IPS-15b (cell line): ENCODE results near the gene ZBTB12.
"Not testable (repeated sequence)": the region's sequence is repeated elsewhere in the genome, so short reads cannot be mapped to it uniquely, and the experiment has no call there.

Experiments used
- H3K27me3 ChIP-seq: one replicate; pipeline ENCODE4 v1.6.1; 2013; ENCODE audit warnings: low read length; ENCODE audit not compliant: control insufficient read depth, insufficient read depth
- H3K36me3 ChIP-seq: one replicate; pipeline ENCODE4 v1.6.1; 2013; ENCODE audit warnings: low read length; ENCODE audit not compliant: control insufficient read depth, insufficient read depth
- H3K4me1 ChIP-seq: one replicate; pipeline ENCODE4 v1.6.1; 2013; ENCODE audit warnings: mild to moderate bottlenecking, low read length; ENCODE audit not compliant: control insufficient read depth, insufficient read depth
- H3K4me3 ChIP-seq: one replicate; pipeline ENCODE4 v1.5.1; 2013; ENCODE audit warnings: low read depth, low read length
- H3K9ac ChIP-seq: one replicate; pipeline ENCODE4 v1.6.1; 2013; ENCODE audit warnings: low read depth, mild to moderate bottlenecking, low read length
- H3K9me3 ChIP-seq: one replicate; pipeline ENCODE4 v1.6.1; 2013; ENCODE audit warnings: mild to moderate bottlenecking, low read length; ENCODE audit not compliant: control insufficient read depth, insufficient read depth

ZBTB12 gene

DNA sequence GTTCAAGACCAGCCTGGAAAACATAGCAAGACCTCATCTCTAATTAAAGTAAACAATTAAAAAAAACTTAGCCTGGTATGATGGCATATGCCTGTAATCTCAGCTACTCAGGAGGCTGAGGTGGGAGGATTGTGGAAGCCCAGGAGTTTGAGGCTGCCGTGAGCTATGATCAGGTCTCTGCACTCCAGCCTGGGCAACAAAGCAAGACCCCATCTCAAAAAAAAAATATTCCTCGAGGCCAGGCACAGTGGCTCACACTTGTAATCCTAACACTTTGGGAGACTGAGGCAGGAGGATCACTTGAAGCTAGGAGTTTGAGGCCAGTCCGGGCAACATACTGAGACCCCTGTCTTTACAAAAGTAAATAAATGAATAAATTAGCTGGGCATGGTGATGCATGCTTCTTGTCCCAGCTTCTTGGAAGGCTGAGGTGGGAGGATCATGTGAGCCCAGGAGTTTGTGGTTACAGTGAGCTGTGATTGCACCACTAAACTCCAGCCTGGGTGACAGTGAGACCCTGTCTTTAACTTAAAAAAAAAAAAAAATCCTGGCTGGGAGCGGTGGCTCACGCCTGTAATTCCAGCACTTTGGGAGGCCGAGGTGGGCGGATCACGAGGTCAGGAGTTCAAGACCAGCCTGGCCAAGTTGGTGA is 16.3 kb upstream of the ZBTB12 start:
- Histone ChIP-seq H3K27me3 (no peaks in the 10 kb centered on the region), H3K36me3 (no peaks in the 10 kb centered on the region), H3K9me3 (no peaks in the 10 kb centered on the region), H3K4me1 (no peaks in the 10 kb centered on the region), H3K4me3 (no peak overlapping the region), H3K9ac (no peak overlapping the region)

DNA sequence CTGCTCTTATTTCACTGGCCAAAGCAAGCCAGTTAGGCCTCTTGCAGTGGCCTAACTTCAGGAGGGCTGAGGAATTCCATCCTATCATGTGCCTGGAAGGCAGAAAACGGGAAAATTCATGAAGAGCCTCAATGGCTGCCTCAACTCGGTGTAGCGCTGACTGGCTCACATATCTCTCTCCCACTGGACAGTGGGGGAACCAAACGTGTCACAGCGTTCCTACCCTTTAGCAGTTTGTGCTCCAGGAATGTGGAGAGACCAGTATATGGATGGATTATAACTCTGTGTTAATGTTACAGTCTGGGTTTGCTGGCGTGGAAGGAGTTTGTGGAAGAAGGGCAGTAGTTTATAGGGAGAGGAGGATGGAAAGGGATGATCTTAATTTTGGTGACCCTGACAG is 13.9 kb upstream of the ZBTB12 start:
- no peaks in the 10 kb centered on the region for H3K36me3 ChIP-seq
- no peak overlapping the region for H3K9ac ChIP-seq
- H3K27me3 ChIP-seq: no peaks in the 10 kb centered on the region
- no peak overlapping the region for H3K4me3 ChIP-seq
- H3K4me1 ChIP-seq: no peaks in the 10 kb centered on the region
- H3K9me3 ChIP-seq: no peaks in the 10 kb centered on the region

DNA sequence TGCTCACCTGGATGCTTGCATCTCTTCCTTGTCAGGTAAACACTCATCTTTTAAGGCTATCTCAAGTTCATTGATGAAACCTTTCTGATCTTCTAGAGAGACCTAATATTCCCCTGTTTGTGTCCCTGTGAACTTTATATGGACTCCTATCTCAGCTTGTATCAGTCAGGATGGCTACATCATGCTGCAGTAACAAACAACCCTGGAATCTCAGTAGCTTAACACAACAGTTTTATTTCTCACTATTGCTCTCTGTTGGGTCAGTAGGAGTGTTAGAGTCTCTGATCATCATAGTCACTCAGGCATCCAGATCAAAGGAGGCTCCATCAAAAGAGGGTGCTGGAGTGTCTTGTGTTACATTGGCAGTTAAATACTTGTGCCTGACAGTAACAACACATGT is 13.5 kb upstream of the ZBTB12 start:
- no peak overlapping the region for H3K4me3 ChIP-seq
- no peaks in the 10 kb centered on the region for H3K9me3 ChIP-seq
- H3K36me3 ChIP-seq: no peaks in the 10 kb centered on the region
- H3K27me3 ChIP-seq: no peaks in the 10 kb centered on the region
- no peak overlapping the region for H3K9ac ChIP-seq
- no peaks in the 10 kb centered on the region for H3K4me1 ChIP-seq

DNA sequence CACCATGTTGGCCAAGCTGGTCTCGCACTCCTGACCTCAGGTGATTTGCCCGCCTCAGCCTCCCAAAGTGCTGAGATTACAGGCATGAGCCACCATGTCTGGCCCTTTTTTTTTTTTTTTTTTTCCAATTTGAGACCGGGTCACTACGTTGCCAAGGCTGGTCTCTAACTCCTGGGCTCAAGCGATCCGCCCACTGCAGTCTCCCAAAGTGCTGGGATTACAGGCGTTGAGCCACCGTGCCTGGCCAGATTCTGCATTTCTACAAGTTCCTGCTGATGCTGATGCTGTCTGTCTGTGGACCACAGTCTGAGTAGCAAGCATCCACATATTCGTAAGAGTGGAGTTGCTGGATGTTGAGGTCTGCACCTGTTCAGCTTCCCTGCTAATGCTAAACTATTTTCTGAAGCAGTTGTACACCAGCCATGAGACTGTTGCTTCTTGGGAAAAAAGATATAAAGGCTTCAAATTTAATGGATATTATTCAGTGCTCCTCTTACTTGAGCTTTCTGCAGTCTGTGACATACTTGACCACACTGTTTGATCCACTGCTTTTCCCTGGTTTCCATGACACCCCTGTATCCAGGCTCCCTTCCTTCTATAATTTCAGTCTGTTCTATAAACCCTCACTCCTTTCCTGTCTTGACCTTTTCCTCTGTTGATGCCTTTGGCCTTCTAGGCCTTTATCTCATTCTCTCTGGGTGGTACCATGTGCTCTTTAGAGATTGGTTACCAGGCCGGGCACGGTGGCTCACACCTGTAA is 10.1 kb upstream of the ZBTB12 start:
- no peaks in the 10 kb centered on the region for H3K9me3 ChIP-seq
- no peaks in the 10 kb centered on the region for H3K4me1 ChIP-seq
- H3K9ac ChIP-seq: no peak overlapping the region
- no peaks in the 10 kb centered on the region for H3K27me3 ChIP-seq
- no peaks in the 10 kb centered on the region for H3K36me3 ChIP-seq
- no peak overlapping the region for H3K4me3 ChIP-seq

DNA sequence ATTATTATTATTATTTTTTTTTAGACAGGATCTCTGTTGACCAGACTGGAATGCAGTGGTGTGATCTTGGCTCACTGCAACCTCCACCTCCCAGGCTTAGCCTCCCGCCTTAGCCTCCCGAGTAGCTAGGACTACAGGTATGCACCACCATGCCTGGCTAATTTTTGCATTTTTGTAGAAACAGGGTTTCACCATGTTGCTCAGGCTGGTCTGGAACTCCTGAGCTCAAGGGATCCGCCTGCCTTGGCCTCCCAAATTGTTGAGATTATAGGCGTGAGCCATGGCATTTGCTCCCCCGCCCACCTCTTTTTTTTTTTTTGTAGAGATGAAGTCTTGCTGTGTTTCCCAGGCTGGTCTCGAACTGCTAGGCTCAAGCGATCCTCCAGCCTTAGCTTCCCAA is 7.4 kb upstream of the ZBTB12 start:
- peaks cover 10% of the 10 kb centered on the region for H3K4me1 ChIP-seq
- H3K4me3 ChIP-seq, H3K9me3 ChIP-seq, H3K27me3 ChIP-seq, H3K36me3 ChIP-seq, H3K9ac ChIP-seq: not testable (repeated sequence)

DNA sequence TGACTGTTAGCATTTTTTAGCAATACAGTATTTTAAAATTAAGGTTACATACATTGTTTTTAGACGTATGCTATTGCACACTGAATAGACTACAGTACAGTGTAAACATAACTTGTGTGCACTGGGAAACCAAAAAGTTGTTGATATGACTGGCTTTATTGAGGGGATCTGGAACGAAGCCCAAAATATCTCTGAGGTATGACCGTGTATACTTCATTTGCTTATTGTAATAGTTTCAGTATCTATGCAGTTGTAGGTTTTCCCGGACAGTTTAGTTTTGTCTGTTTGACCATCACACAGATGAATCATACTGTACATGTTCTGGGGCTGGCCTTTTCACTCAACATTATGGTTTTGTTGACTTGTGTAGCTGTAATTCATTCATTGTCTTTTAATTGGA is 6.9 kb upstream of the ZBTB12 start:
- Histone ChIP-seq H3K36me3 (no peaks in the 10 kb centered on the region), H3K4me1 (peaks cover 10% of the 10 kb centered on the region), H3K27me3 (no peaks in the 10 kb centered on the region), H3K9me3 (no peaks in the 10 kb centered on the region), H3K9ac (no peak overlapping the region), H3K4me3 (no peak overlapping the region)

DNA sequence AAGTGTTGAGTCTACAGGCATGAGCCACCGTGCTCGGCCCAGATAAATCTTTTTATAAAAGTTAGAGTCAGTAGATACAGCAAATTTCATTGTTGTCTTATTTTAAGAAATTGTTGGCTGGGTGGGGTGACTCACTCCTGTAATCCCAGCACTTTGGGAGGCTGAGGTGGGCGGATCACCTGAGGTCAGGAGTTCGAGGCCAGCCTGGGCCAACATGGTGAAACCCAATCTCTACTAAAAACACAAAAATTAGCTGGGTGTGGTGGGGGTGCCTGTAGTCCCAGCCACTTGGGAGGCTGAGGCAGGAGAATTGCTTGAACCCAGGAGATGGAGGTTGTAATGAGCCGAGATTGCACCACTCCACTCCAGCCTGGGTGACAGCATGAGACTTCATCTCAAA is 6.4 kb upstream of the ZBTB12 start:
- peaks cover 10% of the 10 kb centered on the region for H3K4me1 ChIP-seq
- H3K9ac ChIP-seq, H3K4me3 ChIP-seq, H3K9me3 ChIP-seq, H3K36me3 ChIP-seq, H3K27me3 ChIP-seq: not testable (repeated sequence)

DNA sequence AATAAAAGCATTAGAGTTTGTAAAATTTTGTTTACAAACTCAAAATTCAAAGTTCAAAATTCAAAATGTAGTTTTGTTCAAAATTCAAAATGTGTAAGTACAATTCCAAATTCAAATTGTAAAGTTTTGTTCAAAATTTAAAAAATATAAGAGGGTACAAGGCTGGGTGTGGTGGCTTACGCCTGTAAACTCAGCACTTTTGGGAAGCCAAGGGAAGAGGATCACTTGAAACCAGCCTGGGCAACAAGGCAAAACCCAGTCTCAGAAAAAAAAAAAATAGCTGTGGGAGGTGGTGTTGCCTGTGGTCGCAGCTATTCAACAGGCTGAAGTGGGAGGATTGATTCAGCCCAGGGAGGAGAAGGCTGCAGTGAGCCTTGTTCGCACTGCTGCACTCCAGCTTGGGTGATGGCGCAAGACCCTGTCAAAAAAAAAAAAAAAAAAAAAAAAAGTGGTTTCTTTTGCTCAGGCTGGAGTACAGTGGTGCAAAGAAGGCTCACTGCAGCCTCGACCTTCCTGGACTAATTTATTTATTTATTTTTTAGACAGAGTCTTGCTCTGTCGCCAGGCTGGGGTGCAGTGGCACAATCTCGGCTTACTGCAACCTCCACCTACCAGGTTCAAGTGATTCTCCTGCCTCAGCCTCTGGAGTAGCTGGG is 5.4 kb upstream of the ZBTB12 start:
- Histone ChIP-seq H3K4me3 (no peak overlapping the region), H3K9ac (no peak overlapping the region), H3K36me3 (no peaks in the 10 kb centered on the region), H3K27me3 (no peaks in the 10 kb centered on the region), H3K4me1 (peaks cover 10% of the 10 kb centered on the region), H3K9me3 (no peaks in the 10 kb centered on the region)

DNA sequence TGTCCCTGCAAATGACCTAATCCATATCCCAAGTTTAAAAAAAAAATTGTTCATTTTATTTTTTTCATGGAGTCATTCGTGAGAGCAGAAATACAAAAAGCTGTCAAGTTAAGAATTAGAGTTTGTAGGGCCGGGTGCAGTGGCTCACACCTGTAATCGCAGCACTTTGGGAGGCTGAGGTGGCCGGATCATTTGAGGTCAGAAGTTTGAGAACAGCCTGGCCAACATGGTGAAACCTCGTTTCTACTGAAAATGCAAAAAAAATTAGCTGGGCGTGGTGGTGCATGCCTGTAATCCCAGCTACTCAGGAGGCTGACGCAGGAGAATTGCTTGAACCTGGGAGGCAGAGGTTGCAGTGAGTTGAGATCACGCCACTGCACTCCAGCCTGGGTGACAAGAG is 4.8 kb upstream of the ZBTB12 start:
- not testable (repeated sequence) for H3K4me3 ChIP-seq, H3K9me3 ChIP-seq, H3K9ac ChIP-seq, H3K36me3 ChIP-seq, H3K27me3 ChIP-seq
- peaks cover 10% of the 10 kb centered on the region for H3K4me1 ChIP-seq

DNA sequence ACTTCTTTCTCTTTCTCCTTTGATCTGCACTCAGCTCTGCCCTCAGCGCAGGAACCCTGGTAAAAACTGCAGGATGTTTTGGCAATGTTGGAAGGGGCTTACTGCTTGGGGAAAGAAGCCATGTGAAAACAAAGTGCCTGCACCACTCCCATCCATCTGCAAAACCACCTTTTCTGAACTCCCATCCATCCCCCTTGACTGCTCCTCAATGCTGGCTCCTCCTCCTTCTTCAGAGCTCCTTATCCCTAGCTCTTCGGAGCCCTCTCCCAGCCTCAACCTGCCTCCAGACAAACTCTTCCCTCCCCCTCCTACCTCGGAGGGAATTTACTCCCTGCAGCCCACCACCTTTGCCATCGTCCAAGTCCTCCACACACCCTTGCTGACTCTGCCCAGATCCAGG is 4.2 kb upstream of the ZBTB12 start:
- Histone ChIP-seq H3K4me1 (peaks cover 10% of the 10 kb centered on the region), H3K27me3 (no peaks in the 10 kb centered on the region), H3K9me3 (no peaks in the 10 kb centered on the region), H3K4me3 (no peak overlapping the region), H3K36me3 (no peaks in the 10 kb centered on the region), H3K9ac (no peak overlapping the region)

DNA sequence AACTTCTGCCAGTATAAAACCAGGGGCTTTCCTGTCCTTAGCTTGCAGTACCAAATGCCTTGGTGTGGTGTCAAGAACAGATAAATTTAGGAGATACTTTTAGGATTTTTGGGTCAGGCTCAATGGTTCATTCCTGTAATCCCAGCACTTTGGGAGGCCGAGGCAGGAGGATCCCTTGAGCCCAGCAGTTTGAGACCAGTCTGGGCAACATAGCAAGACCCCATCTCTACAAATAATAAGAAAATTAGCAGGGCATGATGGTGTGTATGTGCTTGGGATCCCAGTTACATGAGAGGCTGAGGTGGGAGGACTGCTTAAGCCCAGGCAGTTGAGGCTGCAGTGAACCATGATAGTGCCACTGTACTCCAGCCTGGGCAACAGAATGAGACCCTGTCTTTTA is 3.2 kb upstream of the ZBTB12 start:
- peaks cover 10% of the 10 kb centered on the region for H3K4me1 ChIP-seq
- peaks cover under 1% of the 10 kb centered on the region for H3K36me3 ChIP-seq

DNA sequence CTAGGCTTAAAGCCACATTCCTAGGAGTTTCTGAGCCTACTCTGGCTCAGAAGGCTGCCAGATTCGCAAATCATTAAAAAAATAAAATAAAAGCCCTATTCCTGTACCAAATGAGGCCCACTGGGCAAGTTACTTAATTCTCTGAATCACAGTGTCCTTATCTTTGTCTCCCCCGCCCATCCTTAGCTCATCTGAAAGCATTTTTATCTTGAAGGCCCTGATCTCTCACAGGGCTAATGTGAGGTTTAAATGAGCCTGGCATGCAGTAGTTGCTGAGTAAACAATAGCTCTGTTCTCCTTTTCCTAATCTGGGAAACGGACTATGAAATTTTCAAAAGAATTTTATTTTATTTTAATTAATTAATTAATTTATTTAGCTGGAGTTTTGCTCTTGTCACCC is 2.1 kb upstream of the ZBTB12 start:
- Histone ChIP-seq H3K4me1 (peaks cover 10% of the 10 kb centered on the region), H3K9ac (no peak overlapping the region), H3K27me3 (no peaks in the 10 kb centered on the region), H3K4me3 (no peak overlapping the region), H3K36me3 (peaks cover 3% of the 10 kb centered on the region), H3K9me3 (no peaks in the 10 kb centered on the region)

More for the DNA sequence above, 3.2 kb upstream of the ZBTB12 start:
- no peaks in the 10 kb centered on the region for H3K27me3 ChIP-seq
- no peaks in the 10 kb centered on the region for H3K9me3 ChIP-seq
- no peak overlapping the region for H3K9ac ChIP-seq
- no peak overlapping the region for H3K4me3 ChIP-seq
